Choroid plexus epithelial cell (primary cell): ENCODE data around the gene HIPK1.

Experiments
- DNase-seq: peaks from one replicate; pipeline ENCODE4 v3.0.0-alpha.2; 2010; ENCODE audit warnings: low read depth
- H3K4me3 ChIP-seq: 2 replicates; pipeline ENCODE4 v1.5.1; 2011; ENCODE audit warnings: low read depth, mild to moderate bottlenecking, control low read depth, low read length, moderate library complexity
- TF ChIP-seq, protein P1 (sequence below): conservative IDR thresholded peaks from 2 replicates; pipeline ENCODE4 v1.5.1; 2011; ENCODE audit warnings: low read depth, mild to moderate bottlenecking, control low read depth, inconsistent platforms, low read length, moderate library complexity

The HIPK1 gene

GRCh38 chr1:113903501-113904292 is 25.4 kb upstream of the HIPK1 start:
- TF ChIP-seq, protein P1, sequence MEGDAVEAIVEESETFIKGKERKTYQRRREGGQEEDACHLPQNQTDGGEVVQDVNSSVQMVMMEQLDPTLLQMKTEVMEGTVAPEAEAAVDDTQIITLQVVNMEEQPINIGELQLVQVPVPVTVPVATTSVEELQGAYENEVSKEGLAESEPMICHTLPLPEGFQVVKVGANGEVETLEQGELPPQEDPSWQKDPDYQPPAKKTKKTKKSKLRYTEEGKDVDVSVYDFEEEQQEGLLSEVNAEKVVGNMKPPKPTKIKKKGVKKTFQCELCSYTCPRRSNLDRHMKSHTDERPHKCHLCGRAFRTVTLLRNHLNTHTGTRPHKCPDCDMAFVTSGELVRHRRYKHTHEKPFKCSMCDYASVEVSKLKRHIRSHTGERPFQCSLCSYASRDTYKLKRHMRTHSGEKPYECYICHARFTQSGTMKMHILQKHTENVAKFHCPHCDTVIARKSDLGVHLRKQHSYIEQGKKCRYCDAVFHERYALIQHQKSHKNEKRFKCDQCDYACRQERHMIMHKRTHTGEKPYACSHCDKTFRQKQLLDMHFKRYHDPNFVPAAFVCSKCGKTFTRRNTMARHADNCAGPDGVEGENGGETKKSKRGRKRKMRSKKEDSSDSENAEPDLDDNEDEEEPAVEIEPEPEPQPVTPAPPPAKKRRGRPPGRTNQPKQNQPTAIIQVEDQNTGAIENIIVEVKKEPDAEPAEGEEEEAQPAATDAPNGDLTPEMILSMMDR: no peak
- peak overlapping the region; percentile 73 for H3K4me3 ChIP-seq
- DNase-seq: no peak

- DNase-seq: no peak
- peak overlapping the region; percentile 73 for H3K4me3 ChIP-seq
- TF ChIP-seq, protein P1: no peak
Observed at GRCh38 chr1:113904293-113904673, 24.8 kb upstream of the HIPK1 start.

GRCh38 chr1:113904674-113905434 is 24.3 kb upstream of the HIPK1 start, which contains the start of the genes AP4B1 and DCLRE1B:
Gene AP4B1, minus strand, starts transcription at chr1:113904799. Its CDS starts 82 bp downstream, at chr1:113904717.
Gene DCLRE1B, plus strand, starts transcription at chr1:113905326. Its CDS starts 261 bp downstream, at chr1:113905587.
- peak; percentile 100 for DNase-seq

DNA sequence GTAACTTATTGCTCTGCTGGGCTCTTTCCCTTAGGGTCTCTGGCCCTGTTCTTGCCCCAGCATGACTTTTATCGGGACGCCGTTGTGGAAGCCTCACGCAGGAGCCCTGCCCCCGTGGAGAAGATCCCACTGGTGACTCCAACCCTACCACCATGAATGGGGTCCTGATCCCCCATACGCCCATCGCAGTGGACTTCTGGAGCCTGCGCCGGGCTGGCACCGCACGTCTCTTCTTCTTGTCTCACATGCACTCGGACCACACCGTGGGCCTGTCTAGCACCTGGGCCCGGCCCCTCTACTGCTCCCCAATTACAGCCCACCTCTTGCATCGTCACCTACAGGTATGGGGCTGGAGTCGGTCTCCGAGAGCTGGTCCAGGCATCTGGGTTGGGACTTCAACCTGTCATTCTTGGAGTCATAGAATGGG is 23.7 kb upstream of the HIPK1 start:
- DNase-seq: no peak
- TF ChIP-seq, protein P1: no peak
- peak overlapping the region; percentile 73 for H3K4me3 ChIP-seq

More at GRCh38 chr1:113904674-113905434, 24.3 kb upstream of the HIPK1 start, which contains the start of the genes AP4B1 and DCLRE1B:
- TF ChIP-seq, protein P1: peak; percentile 83
- H3K4me3 ChIP-seq: peak within 1 kb of the TSS; percentile 73

GRCh38 chr1:113912594-113913311 is 16.4 kb upstream of the HIPK1 start:
- DNase-seq: peak; percentile 71
- TF ChIP-seq, protein P1: no peak
- H3K4me3 ChIP-seq: no peak overlapping the region

GRCh38 chr1:113913312-113913668 is 15.8 kb upstream of the HIPK1 start:
- DNase-seq: no peak
- no peak overlapping the region for H3K4me3 ChIP-seq
- TF ChIP-seq, protein P1: no peak
